ENCODE data around the gene DMRT1.
"Not testable (repeated sequence)": the region's sequence is repeated elsewhere in the genome, so short reads cannot be mapped to it uniquely, and the experiment has no call there.

DMRT1 gene

GRCh38 chr9:860706-861105 lies 19.2 kb downstream of the DMRT1 start:
- no peak for DNase-seq

DNA sequence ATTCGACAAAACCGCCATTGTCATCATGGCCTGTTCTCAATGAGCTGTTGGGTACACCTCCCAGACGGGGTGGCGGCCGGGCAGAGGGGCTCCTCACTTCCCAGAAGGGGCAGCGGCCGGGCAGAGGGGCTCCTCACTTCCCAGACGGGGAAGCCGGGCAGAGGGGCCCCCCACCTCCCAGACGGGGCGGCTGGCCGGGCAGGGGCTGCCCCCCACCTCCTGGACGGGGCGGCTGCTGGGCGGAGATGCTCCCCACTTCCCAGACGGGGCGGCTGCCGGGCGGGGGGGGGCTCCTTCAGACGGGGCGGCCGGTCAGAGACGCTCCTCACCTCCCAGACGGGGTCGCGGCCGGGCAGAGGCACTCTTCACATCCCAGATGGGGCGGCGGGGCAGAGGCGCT lies 20.0 kb downstream of the DMRT1 start:
- not testable (repeated sequence) for DNase-seq

GRCh38 chr9:875119-875962 lies 33.8 kb downstream of the DMRT1 start:
- DNase-seq, result no peak

- no peak for DNase-seq
These were observed 34.9 kb downstream of the DMRT1 start for GRCh38 chr9:876425-876824.

DNA sequence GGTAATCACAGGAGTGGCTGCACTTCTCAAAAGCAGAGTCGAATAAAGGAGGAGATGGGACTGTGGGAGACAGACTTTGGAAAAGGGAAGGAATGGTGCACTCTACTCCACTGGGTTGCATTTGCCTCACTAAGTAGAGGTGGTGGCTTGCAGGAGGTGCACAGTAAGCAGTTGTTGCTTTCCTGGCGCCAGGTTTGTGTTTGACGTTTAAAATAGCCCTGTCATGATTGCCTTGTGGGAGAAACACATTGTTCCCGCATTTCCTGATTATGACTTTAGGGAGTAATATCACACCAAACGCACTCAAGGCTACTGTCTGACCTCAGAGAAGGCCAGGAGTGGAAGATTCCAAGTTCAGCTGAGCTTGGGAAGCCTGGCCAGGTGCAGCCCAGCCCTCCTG lies 36.7 kb downstream of the DMRT1 start:
- no peak for DNase-seq

GRCh38 chr9:880725-881124 lies 39.2 kb downstream of the DMRT1 start:
- DNase-seq, result no peak

- peak in 1 of 2 experiments; percentile 5 for DNase-seq
These were observed 41.0 kb downstream of the DMRT1 start for GRCh38 chr9:882416-882924.

- DNase-seq, result no peak
These were observed 41.5 kb downstream of the DMRT1 start for GRCh38 chr9:883011-883410.

DNA sequence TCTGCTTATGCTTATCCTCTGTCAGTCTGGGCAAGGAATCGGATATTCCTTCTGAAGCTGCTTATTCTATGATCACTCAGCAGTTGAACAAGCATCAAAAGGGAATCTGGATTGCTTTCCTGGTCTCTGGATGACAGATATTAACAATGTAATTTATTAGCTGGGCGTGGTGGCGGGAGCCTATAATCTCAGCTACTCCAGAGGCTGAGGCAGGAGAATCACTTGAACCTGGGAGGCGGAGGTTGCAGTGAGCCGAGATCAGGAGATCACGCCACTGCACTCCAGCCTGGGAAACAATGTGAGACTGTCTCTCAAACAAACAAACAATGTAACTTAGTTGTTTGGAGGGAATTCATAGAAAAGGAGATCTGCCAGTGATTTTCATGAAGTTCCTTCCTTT lies 45.4 kb downstream of the DMRT1 start:
- DNase-seq, result no peak

- DNase-seq, result no peak
These were observed 50.6 kb downstream of the DMRT1 start for GRCh38 chr9:892123-892522.

GRCh38 chr9:893115-893514 lies 51.6 kb downstream of the DMRT1 start:
- no peak for DNase-seq

- DNase-seq, result peak; percentile 36 to 81
These were observed 52.4 kb downstream of the DMRT1 start for GRCh38 chr9:893843-894420.

DNA sequence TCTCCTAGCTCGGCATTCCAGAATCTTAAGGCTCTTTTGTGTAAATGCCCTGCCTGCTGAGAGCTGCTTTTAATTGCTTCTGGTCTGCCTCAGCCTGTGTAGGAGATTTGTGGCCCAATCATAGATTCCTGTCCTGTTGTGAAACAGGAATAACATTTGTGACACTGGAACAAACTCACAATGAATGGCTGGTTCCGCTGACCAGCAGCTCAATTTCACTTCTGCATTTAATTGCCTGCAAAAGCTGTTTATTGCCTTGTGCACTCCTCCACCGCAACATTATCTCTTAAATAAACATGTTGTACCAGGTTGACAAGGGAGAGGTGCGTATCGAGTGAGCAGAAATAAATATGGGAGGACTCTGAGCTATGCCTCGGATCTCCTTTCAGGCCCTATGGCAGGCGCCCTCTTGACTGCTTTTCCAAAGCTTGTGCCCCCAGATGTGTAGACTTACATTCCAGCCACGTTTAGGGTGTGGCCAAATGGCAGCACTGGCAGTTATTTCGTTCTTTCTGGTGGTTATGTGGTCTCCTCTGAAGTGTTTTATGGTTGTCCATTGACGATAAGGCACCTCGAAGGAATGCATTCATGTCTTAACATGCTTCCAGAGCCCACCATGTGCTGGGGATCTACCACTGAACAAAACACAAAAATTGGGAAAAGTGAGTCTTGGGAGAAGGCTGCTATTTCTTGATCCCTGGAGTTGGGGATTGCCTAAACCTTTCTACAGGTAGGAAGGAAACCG lies 58.1 kb downstream of the DMRT1 start:
- DNase-seq, result peak in 1 of 2 experiments; percentile 22

DNA sequence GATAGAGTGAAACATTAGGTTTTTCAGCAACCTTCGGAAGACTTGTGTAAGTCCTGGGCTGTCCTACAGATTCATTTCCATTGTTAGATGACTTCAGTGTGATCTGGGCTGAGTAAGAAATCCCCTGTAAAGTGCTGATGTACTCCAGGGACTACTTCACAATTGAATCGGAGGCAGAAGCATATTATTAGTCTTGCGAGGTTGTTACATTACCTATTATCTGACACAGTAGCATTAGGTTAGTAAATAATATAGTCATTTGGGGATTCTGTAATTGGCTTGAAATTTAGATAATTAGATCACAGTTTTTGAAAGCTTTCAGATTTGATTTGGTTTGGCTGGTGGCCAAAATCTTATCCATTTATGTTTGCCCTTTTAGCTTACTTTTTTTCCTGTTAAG lies 62.4 kb downstream of the DMRT1 start:
- no peak for DNase-seq

- no peak for DNase-seq
These were observed 64.4 kb downstream of the DMRT1 start for GRCh38 chr9:905906-906305.

- DNase-seq, result no peak
These were observed 67.2 kb downstream of the DMRT1 start for GRCh38 chr9:908536-909205.

GRCh38 chr9:911005-911404 lies 69.5 kb downstream of the DMRT1 start:
- peak in 1 of 2 experiments; percentile 37 for DNase-seq

- no peak for DNase-seq
These were observed 71.3 kb downstream of the DMRT1 start for GRCh38 chr9:912776-913175.

- not testable (repeated sequence) for DNase-seq
These were observed 72.0 kb downstream of the DMRT1 start for GRCh38 chr9:913526-913925.

DNA sequence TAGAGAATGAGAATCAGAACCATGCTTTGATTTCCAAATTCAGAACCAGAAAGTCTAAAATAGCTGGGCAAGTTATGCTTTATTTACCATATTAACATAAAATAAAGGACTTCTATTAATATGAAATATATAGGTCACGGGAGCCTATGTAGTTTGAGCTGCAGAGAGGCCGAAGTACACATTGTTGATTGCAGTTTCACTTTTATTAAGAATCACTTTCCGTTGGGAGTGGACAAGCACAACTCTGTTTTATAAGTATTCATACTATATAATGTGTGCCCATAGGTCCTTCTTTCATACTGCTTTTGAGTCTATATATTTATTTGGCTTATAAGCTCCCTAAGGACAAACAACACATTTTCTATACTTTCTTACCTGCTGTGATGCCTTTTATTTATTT lies 76.2 kb downstream of the DMRT1 start:
- no peak for DNase-seq

DNA sequence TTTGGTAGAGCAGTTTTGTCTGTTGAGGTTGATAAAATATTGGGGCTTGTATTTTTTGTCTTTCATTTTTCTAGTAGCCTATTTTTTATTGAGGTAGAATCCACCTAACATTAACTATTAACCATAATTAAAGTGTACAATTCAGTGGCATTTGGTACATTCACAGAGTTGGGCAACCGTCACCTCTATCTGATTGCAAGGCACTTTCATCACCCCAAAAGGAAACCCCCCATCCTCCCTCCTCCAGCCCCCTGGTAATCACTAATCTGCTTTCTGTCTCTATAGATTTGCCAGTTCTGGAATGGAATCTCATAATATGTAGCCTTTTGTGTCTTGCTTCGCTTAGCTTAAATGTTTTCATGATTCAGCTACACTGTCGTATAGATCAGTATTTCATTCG lies 79.4 kb downstream of the DMRT1 start:
- DNase-seq, result no peak

DNA sequence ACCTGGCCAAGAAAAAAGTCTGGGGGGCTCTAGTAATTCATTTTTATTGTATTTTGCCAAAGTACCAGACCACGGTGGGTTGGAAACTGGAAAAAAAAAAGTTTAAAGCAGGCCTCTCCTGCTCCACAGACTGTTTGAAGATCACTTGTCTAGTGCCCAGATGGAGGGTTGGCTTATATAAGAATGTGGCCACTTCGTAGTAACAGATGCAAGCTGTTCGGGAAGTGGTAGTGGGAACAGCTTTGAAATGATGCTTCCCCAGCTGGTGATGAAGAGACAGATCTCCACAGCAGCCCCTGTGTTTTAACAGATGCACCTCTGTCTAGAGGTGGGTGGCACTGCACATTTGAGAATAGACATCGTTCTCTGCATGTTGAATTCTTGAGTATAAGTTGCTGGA lies 80.7 kb downstream of the DMRT1 start:
- no peak for DNase-seq

- no peak for DNase-seq
These were observed 81.2 kb downstream of the DMRT1 start for GRCh38 chr9:922731-923130.
